ENCODE measurements around the gene NAA20. TPM values are rescaled to one million over a fixed set of nuclear protein-coding genes. Genes with fewer than 3 reads are reported as not detected.

NAA20 gene, protein sequence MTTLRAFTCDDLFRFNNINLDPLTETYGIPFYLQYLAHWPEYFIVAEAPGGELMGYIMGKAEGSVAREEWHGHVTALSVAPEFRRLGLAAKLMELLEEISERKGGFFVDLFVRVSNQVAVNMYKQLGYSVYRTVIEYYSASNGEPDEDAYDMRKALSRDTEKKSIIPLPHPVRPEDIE
- total RNA-seq (25.5 and 27.1 TPM in 2 replicates), polyA plus RNA-seq (16.8 and 20.3 TPM in 2 replicates), polyA minus RNA-seq (10.5 and 11.8 TPM in 2 replicates)
- total RNA-seq (2013), result 27.2 TPM

DNA sequence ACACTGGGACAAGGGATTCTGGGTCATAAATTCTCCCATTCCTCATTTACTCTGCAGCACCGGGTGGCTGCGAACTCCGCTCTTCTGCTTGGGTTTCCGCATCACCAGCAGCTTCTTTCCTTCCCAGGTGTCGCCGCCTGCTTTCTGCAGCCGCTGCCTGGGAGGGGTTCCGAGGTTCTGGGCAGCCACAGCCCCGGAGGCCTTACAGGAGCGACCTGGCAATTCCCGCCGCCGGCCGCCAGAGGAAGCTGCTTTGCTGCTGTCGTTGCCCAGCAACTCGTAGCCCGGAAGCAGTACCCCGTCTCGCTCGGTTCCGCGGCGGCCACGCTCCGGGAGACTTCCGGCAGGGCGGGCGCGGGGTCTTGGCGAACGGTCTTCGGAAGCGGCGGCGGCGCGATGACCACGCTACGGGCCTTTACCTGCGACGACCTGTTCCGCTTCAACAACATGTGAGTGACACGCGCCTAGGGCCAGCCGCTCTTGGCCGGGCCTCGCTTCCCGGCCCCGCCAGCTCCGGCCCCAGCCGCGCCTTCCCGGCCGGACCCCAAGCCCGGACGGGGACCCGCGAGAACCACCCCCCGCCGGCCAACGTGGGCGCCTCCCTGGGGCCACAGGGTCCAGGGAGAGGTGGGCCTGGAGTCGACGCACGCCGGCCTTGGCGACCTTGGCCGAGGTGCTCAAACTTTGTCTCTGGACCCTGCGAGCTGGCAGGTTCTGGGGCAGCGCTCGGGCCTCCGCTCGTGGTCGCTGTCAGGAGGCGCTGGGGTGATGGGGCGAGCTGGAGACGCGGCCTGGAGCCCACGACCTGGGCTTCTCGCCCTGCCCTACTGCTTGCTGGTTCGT, at the start of gene NAA20:
NAA20 (plus strand) TSS at position 362 of the 843 bp plus-strand sequence; CDS start at position 397, 35 bp downstream.
- Histone ChIP-seq H4K20me1 (ENCODE audit: control insufficient read depth, insufficient read depth, low read length, poor library complexity, severe bottlenecking) (peaks cover 32% of the 10 kb centered on the region), H3K36me3 (replicated peaks in 1 of 2; ENCODE audit: control extremely low read depth in 1 of 2, control insufficient read depth in 1 of 2, extremely low read depth in 1 of 2, insufficient read depth in 2 of 2, low read length in 1 of 2) (peaks cover 0 to 11% of the 10 kb centered on the region in 2 experiments), H3K9me3 (ENCODE audit: control extremely low read depth in 1 of 3, control insufficient read depth in 2 of 3, insufficient read depth in 1 of 3, low read length in 2 of 3) (no peaks in the 10 kb centered on the region), H3K27ac (ENCODE audit: low read length in 2 of 2) (peak within 1 kb of the TSS; percentile 1 to 86), H3K4me2 (replicated peaks; ENCODE audit: low read depth, low read length, poor library complexity, severe bottlenecking) (peak within 1 kb of the TSS; percentile 89), H3K27me3 (replicated peaks in 1 of 4; ENCODE audit: control extremely low read depth in 1 of 4, control insufficient read depth in 3 of 4, insufficient read depth in 4 of 4, low read length in 3 of 4) (no peaks in the 10 kb centered on the region), H3K79me2 (ENCODE audit: control insufficient read depth, insufficient read depth, low read length) (peaks cover 72% of the 10 kb centered on the region), H3K4me1 (ENCODE audit: control insufficient read depth in 2 of 2, insufficient read depth in 2 of 2, low read length in 2 of 2) (peaks cover 12 to 27% of the 10 kb centered on the region in 2 donors), H2AFZ (ENCODE audit: insufficient read depth, low read depth, low read length, poor library complexity, severe bottlenecking) (peak within 1 kb of the TSS; percentile 93), H3K4me3 (ENCODE audit: control extremely low read depth in 1 of 5, extremely low read depth in 1 of 5, insufficient read depth in 1 of 5, low read depth in 2 of 5, low read length in 4 of 5) (peak within 1 kb of the TSS; percentile 41 to 91 (median 83)), H3K9ac (ENCODE audit: low read length) (peak within 1 kb of the TSS; percentile 92)
- H3K27ac Mint-ChIP-seq, result peak within 1 kb of the TSS; percentile 94
- no peaks in the 10 kb centered on the region for H3K9me3 Mint-ChIP-seq (ENCODE audit: insufficient read depth)
- no peaks in the 10 kb centered on the region for H3K27me3 Mint-ChIP-seq
- WGBS (ENCODE audit: insufficient coverage), result under 1% methylated on average over 81 of the region's 81 CpGs
- ATAC-seq (ENCODE audit: low read depth) (peak; percentile 98), DNase-seq (peak; percentile 91)
- H3K4me1 Mint-ChIP-seq, result peaks cover 42% of the 10 kb centered on the region
- intact Hi-C loops (cut with micrococcal nuclease), result loop anchor here (1.0 to 10.0 kb wide), 9 partner anchors 35 to 1732 kb away; partner anchors contain the start of genes CFAP61, CRNKL1, DZANK1 and KIZ
- TF ChIP-seq, protein P1, sequence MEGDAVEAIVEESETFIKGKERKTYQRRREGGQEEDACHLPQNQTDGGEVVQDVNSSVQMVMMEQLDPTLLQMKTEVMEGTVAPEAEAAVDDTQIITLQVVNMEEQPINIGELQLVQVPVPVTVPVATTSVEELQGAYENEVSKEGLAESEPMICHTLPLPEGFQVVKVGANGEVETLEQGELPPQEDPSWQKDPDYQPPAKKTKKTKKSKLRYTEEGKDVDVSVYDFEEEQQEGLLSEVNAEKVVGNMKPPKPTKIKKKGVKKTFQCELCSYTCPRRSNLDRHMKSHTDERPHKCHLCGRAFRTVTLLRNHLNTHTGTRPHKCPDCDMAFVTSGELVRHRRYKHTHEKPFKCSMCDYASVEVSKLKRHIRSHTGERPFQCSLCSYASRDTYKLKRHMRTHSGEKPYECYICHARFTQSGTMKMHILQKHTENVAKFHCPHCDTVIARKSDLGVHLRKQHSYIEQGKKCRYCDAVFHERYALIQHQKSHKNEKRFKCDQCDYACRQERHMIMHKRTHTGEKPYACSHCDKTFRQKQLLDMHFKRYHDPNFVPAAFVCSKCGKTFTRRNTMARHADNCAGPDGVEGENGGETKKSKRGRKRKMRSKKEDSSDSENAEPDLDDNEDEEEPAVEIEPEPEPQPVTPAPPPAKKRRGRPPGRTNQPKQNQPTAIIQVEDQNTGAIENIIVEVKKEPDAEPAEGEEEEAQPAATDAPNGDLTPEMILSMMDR (IDR thresholded peaks at IDR 0.05), result peak; percentile 73
- TF ChIP-seq EZH2 (IDR thresholded peaks at IDR 0.05; ENCODE audit: borderline replicate concordance, insufficient read depth, low read depth, low read length, poor library complexity, severe bottlenecking), result no peak
- ChIA-PET POLR2A (interaction anchor here (1.9 kb wide), 1 partner anchor 35 kb away, joined by 12 read pairs; the partner anchor contains the start of genes CFAP61 and CRNKL1), CTCF (interaction anchor here (0.9 to 2.2 kb wide), 6 partner anchors 15 to 111 kb away, joined by 3 to 12 read pairs (median 5); partner anchors contain the start of genes CFAP61 and CRNKL1)
- H3K4me3 Mint-ChIP-seq, result peak within 1 kb of the TSS; percentile 94
